DND-41 (cell line): Measurements from ENCODE around the gene BTRC.

Experiments used
- CTCF ChIP-seq: IDR thresholded peaks from 2 replicates; pipeline ENCODE4 v1.5.1; 2012; ENCODE audit warnings: borderline replicate concordance, low read length, moderate library complexity, mild to moderate bottlenecking; ENCODE audit not compliant: poor library complexity, severe bottlenecking; ENCODE audit errors: extremely low read depth
- EZH2 ChIP-seq: IDR thresholded peaks from 3 replicates; pipeline ENCODE4 v1.6.1; 2012; ENCODE audit warnings: borderline replicate concordance, low read depth, mild to moderate bottlenecking, moderate library complexity, low read length, inconsistent platforms; ENCODE audit not compliant: severe bottlenecking

- TF ChIP-seq CTCF (no peak), EZH2 (no peak)
These were observed 204.2 kb downstream of the BTRC start for GRCh38 chr10:101558204-101558603.
